Common myeloid progenitor, CD34-positive (primary cell): ENCODE measurements around the gene ZNF536.

Experiments used
- CTCF ChIA-PET: fragments of 350-600 bp; sonication (Branson Sonifier 250); formaldehyde crosslinking; loops from one replicate; lab custom pipeline; 2021; ENCODE audit warnings: antibody characterized with exemption; lab: Charles Lee
- POLR2A ChIA-PET: fragments of 350-600 bp; sonication (Branson Sonifier 250); formaldehyde crosslinking; loops from one replicate; lab custom pipeline; 2021; ENCODE audit warnings: antibody characterized with exemption; lab: Charles Lee
- DNase-seq, 3 donors: peaks; one replicate each; pipeline versions ENCODE4 v3.0.0 to v3.0.0-alpha.2; 2013
- H3K27ac ChIP-seq, 2 experiments: 1 replicate in 1 of 2; 2 replicates in 1 of 2; pipeline ENCODE4 v1.7.0; 2013; ENCODE audit warnings: inconsistent platforms in 2 of 2, low read length in 2 of 2, mild to moderate bottlenecking in 2 of 2, low read depth in 1 of 2, moderate library complexity in 1 of 2; ENCODE audit not compliant: severe bottlenecking in 2 of 2, insufficient read depth in 1 of 2, poor library complexity in 1 of 2
- H3K27me3 ChIP-seq, 5 experiments: replicated peaks in 2 of 5; 1 replicate in 3 of 5; 2 replicates in 2 of 5; pipeline versions ENCODE4 v1.6.1 to v1.7.0; 2013; ENCODE audit warnings: low read length in 4 of 5, mild to moderate bottlenecking in 2 of 5, moderate library complexity in 2 of 5, inconsistent platforms in 1 of 5; ENCODE audit not compliant: insufficient read depth in 5 of 5, control insufficient read depth in 4 of 5
- H3K36me3 ChIP-seq, 4 experiments: 1 replicate in 2 of 4; 2 replicates in 2 of 4; pipeline versions ENCODE4 v1.6.1 to v1.7.0; 2013; ENCODE audit warnings: low read length in 3 of 4, control low read depth in 1 of 4, mild to moderate bottlenecking in 1 of 4; ENCODE audit not compliant: control insufficient read depth in 4 of 4, insufficient read depth in 4 of 4
- H3K4me1 ChIP-seq, 4 experiments: 1 replicate in 3 of 4; 2 replicates in 1 of 4; pipeline versions ENCODE4 v1.6.1 to v1.7.1; 2013; ENCODE audit warnings: low read length in 3 of 4, mild to moderate bottlenecking in 3 of 4, control low read depth in 1 of 4, inconsistent platforms in 1 of 4, moderate library complexity in 1 of 4; ENCODE audit not compliant: control insufficient read depth in 4 of 4, insufficient read depth in 4 of 4; ENCODE audit errors: control extremely low read depth in 1 of 4
- H3K4me3 ChIP-seq, 7 experiments: 1 replicate in 4 of 7; 2 replicates in 3 of 7; pipeline versions ENCODE4 v1.5.1 to v1.7.0; 2013; ENCODE audit warnings: mild to moderate bottlenecking in 7 of 7, low read length in 6 of 7, moderate library complexity in 6 of 7, inconsistent platforms in 2 of 7, low read depth in 2 of 7, control low read depth in 1 of 7; ENCODE audit not compliant: insufficient read depth in 4 of 7, control insufficient read depth in 1 of 7; ENCODE audit errors: extremely low read depth in 1 of 7
- H3K9me3 ChIP-seq, 5 experiments: 1 replicate in 4 of 5; 2 replicates in 1 of 5; pipeline versions ENCODE4 v1.6.1 to v1.7.1; 2013; ENCODE audit warnings: low read length in 4 of 5, mild to moderate bottlenecking in 2 of 5, inconsistent platforms in 1 of 5, low read depth in 1 of 5, moderate library complexity in 1 of 5; ENCODE audit not compliant: control insufficient read depth in 4 of 5, insufficient read depth in 2 of 5; ENCODE audit errors: control extremely low read depth in 1 of 5
- WGBS: methylation state at CpG from one replicate; pipeline ENCODE4 v1.1.5; 2013; ENCODE audit not compliant: insufficient coverage; 5-methylcytosine and 5-hydroxymethylcytosine counted together

The ZNF536 gene

GRCh38 chr19:30379841-30380610 is 7.8 kb downstream of the ZNF536 start:
- POLR2A ChIA-PET = no interaction called here

DNA sequence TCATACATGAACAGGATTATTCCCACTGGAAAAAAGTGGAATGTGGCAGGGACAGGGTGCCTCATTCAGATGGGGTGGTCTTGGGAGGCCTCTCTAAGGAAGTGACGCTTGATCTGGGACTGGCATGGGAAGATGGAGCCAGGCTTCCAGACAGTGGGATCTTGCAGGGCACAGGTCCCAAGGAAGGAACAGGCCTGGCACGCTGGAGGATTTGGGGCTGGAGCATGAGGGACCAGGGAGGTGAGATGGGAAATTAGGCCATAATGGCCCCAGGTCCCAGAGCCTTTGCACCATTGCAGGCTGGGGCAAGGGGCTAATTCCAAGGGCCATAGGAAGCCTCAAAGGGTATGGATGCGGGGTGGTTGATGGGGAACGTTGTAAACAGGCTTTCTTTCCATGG is 9.2 kb downstream of the ZNF536 start:
- WGBS = 94% methylated on average over 2 of the region's 4 CpGs
- no peak overlapping the region for H3K27ac ChIP-seq
- peaks cover 0 to 3% (median 0%) of the 10 kb centered on the region in 5 experiments for H3K9me3 ChIP-seq
- ChIA-PET POLR2A (no interaction called here), CTCF (no interaction called here)
- H3K27me3 ChIP-seq = peaks cover 0 to 36% (median 24%) of the 10 kb centered on the region in 5 experiments
- no peak overlapping the region for H3K4me3 ChIP-seq
- DNase-seq = no peak
- no peaks in the 10 kb centered on the region for H3K36me3 ChIP-seq
- H3K4me1 ChIP-seq = no peaks in the 10 kb centered on the region

More at GRCh38 chr19:30379841-30380610, 7.8 kb downstream of the ZNF536 start:
- CTCF ChIA-PET = no interaction called here
- H3K4me3 ChIP-seq = no peak overlapping the region
- H3K36me3 ChIP-seq = no peaks in the 10 kb centered on the region
- peaks cover 0 to 5% (median 2%) of the 10 kb centered on the region in 4 experiments for H3K4me1 ChIP-seq
- peaks cover 7 to 49% (median 26%) of the 10 kb centered on the region in 5 experiments for H3K27me3 ChIP-seq
- no peak for DNase-seq
- H3K9me3 ChIP-seq = peaks cover 0 to 5% (median 0%) of the 10 kb centered on the region in 5 experiments
- 85% methylated on average over 14 of the region's 14 CpGs for WGBS
- no peak overlapping the region for H3K27ac ChIP-seq

DNA sequence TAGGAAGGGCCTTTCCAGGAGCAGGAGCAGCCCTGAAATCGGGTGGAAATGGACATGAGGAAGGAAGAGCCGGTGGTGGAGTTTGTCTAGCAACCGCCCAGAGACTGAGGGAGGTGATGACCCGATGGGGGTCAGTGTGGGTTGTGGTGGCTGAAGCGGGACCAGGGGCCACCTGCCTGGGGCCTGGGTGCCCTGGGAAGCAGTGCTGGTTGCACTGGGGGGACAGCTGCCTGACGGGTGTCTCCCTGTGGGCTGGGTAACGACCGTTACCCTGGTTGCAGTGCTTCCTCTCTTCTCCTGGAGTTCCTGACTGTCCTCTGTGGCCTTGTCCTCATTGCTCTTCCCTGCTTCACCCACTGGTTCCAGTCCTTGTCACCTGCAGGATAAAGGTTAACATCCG is 13.0 kb downstream of the ZNF536 start:
- CTCF ChIA-PET = no interaction called here
- Histone ChIP-seq H3K27ac (no peak overlapping the region), H3K9me3 (no peaks in the 10 kb centered on the region), H3K4me1 (no peaks in the 10 kb centered on the region), H3K27me3 (peaks cover 0 to 24% (median 6%) of the 10 kb centered on the region in 5 experiments), H3K4me3 (no peak overlapping the region), H3K36me3 (no peaks in the 10 kb centered on the region)
- DNase-seq = no peak
- WGBS = 95% methylated on average over 6 of the region's 9 CpGs
- POLR2A ChIA-PET = no interaction called here

- no peak overlapping the region for H3K4me3 ChIP-seq
- no peak for DNase-seq
These were observed 13.5 kb downstream of the ZNF536 start for GRCh38 chr19:30385666-30386065.

GRCh38 chr19:30386551-30387143 is 14.5 kb downstream of the ZNF536 start:
- ChIA-PET POLR2A (no interaction called here), CTCF (no interaction called here)
- Histone ChIP-seq H3K27ac (no peak overlapping the region), H3K36me3 (no peaks in the 10 kb centered on the region), H3K9me3 (no peaks in the 10 kb centered on the region), H3K27me3 (peaks cover 0 to 37% (median 14%) of the 10 kb centered on the region in 5 experiments), H3K4me3 (no peak overlapping the region), H3K4me1 (peaks cover 0 to under 1% (median 0%) of the 10 kb centered on the region in 4 experiments)
- DNase-seq = no peak
- whole genome bisulfite sequencing = 83% methylated on average over 10 of the region's 13 CpGs

More at GRCh38 chr19:30385666-30386065, 13.5 kb downstream of the ZNF536 start:
- CTCF ChIA-PET = no interaction called here
- POLR2A ChIA-PET = no interaction called here
- 97% methylated on average over 5 of the region's 5 CpGs for WGBS
- Histone ChIP-seq H3K27me3 (peaks cover 0 to 28% (median 8%) of the 10 kb centered on the region in 5 experiments), H3K27ac (no peak overlapping the region), H3K4me1 (no peaks in the 10 kb centered on the region), H3K9me3 (no peaks in the 10 kb centered on the region), H3K36me3 (no peaks in the 10 kb centered on the region)

- no peak for DNase-seq
- WGBS = 86% methylated on average over 7 of the region's 12 CpGs
- Histone ChIP-seq H3K27ac (no peak overlapping the region), H3K9me3 (no peaks in the 10 kb centered on the region), H3K4me1 (peaks cover 0 to 7% (median 6%) of the 10 kb centered on the region in 4 experiments), H3K4me3 (no peak overlapping the region), H3K27me3 (peaks cover 0 to 43% (median 16%) of the 10 kb centered on the region in 5 experiments), H3K36me3 (no peaks in the 10 kb centered on the region)
- ChIA-PET CTCF (no interaction called here), POLR2A (no interaction called here)
These were observed 15.3 kb downstream of the ZNF536 start for GRCh38 chr19:30387311-30388115.
